OCI-LY3 (cell line): Measurements from ENCODE around the gene TESK1.

ENCODE experiments used
- H2AFZ ChIP-seq: fragments of 200-600, 300-600 bp; shearing (Covaris generic); 2 replicates; pipeline ENCODE4 v1.6.0; 2014; ENCODE audit warnings: antibody characterized with exemption, low read depth, low read length
- H3K27ac ChIP-seq: fragments of 200-600, 300-600 bp; sonication (generic); 2 replicates; pipeline ENCODE4 v1.5.1; 2014; ENCODE audit warnings: mild to moderate bottlenecking, low read length, moderate library complexity, mixed read lengths
- H3K27me3 ChIP-seq: fragments of 200-600, 300-600 bp; sonication (generic); 2 replicates; pipeline ENCODE4 v1.6.1; 2014; ENCODE audit warnings: low read depth, low read length, mixed read lengths
- H3K36me3 ChIP-seq: fragments of 200-600, 300-600 bp; sonication (generic); replicated peaks from 2 replicates; pipeline ENCODE3; 2014; ENCODE audit warnings: low read depth, low read length, mixed read lengths
- H3K4me1 ChIP-seq: fragments of 300-600, 200-600 bp; sonication (generic); 2 replicates; pipeline ENCODE4 v1.6.1; 2014; ENCODE audit warnings: low read length, mixed read lengths
- H3K4me2 ChIP-seq: fragments of 200-600, 300-600 bp; sonication (generic); 2 replicates; pipeline ENCODE4 v1.6.1; 2014; ENCODE audit warnings: low read length, mixed read lengths
- H3K4me3 ChIP-seq: fragments of 300-600, 200-600 bp; sonication (generic); 2 replicates; pipeline ENCODE4 v1.5.1; 2014; ENCODE audit warnings: antibody characterized with exemption, mild to moderate bottlenecking, low read length, moderate library complexity
- H3K79me2 ChIP-seq: fragments of 300-600, 200-600 bp; shearing (Covaris generic); 2 replicates; pipeline ENCODE4 v1.6.1; 2014; ENCODE audit warnings: mild to moderate bottlenecking, low read length, mixed read lengths
- H3K9ac ChIP-seq: fragments of 300-600, 200-600 bp; shearing (Covaris generic); 2 replicates; pipeline ENCODE4 v1.6.0; 2014; ENCODE audit warnings: mild to moderate bottlenecking, low read length, moderate library complexity
- H3K9me3 ChIP-seq: fragments of 200-600, 300-600 bp; shearing (Covaris generic); 2 replicates; pipeline ENCODE4 v1.6.1; 2014; ENCODE audit warnings: low read length, mixed read lengths; ENCODE audit not compliant: insufficient read depth
- H4K20me1 ChIP-seq: fragments of 200-600, 300-600 bp; sonication (generic); 2 replicates; pipeline ENCODE4 v1.6.1; 2016; ENCODE audit warnings: low read length, mixed read lengths; ENCODE audit not compliant: insufficient read depth
- EZH2phosphoT487 ChIP-seq: fragments of 200-600 bp; shearing (Covaris generic); IDR thresholded peaks from 2 replicates; pipeline ENCODE4 v1.6.1; 2018; ENCODE audit warnings: antibody characterized with exemption, mixed run types, low read depth
- TF ChIP-seq, protein P1 (sequence below): fragments of 200-600, 300-600 bp; sonication (generic); IDR thresholded peaks from 2 replicates; pipeline ENCODE4 v1.5.1; 2014; ENCODE audit warnings: antibody characterized with exemption, low read length, low read depth

TESK1 gene

DNA sequence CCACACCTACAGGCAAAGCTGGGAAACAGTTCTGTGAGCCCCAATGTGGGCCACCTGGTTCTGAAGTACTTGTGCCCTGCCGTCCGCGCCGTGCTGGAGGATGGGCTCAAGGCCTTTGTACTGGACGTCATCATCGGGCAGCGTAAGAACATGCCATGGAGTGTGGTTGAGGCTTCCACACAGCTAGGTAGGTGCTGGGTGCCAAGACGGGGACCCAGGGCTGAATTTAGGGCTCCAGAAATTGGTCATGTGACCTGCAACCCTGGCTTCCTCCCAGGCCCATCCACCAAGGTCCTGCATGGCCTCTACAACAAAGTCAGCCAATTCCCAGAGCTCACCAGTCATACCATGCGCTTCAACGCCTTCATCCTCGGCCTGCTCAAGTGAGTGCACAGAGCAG, 46.9 kb upstream of the TESK1 start:
- Histone ChIP-seq H3K9me3 (no peaks in the 10 kb centered on the region), H3K27ac (no peak overlapping the region), H3K9ac (no peak overlapping the region), H3K4me2 (no peak overlapping the region), H3K4me3 (no peak overlapping the region), H3K4me1 (peaks cover 14% of the 10 kb centered on the region), H3K36me3 (no peaks in the 10 kb centered on the region), H3K27me3 (no peaks in the 10 kb centered on the region), H2AFZ (no peak overlapping the region), H4K20me1 (no peaks in the 10 kb centered on the region), H3K79me2 (no peaks in the 10 kb centered on the region)
- TF ChIP-seq EZH2phosphoT487 = no peak
- TF ChIP-seq, protein P1, sequence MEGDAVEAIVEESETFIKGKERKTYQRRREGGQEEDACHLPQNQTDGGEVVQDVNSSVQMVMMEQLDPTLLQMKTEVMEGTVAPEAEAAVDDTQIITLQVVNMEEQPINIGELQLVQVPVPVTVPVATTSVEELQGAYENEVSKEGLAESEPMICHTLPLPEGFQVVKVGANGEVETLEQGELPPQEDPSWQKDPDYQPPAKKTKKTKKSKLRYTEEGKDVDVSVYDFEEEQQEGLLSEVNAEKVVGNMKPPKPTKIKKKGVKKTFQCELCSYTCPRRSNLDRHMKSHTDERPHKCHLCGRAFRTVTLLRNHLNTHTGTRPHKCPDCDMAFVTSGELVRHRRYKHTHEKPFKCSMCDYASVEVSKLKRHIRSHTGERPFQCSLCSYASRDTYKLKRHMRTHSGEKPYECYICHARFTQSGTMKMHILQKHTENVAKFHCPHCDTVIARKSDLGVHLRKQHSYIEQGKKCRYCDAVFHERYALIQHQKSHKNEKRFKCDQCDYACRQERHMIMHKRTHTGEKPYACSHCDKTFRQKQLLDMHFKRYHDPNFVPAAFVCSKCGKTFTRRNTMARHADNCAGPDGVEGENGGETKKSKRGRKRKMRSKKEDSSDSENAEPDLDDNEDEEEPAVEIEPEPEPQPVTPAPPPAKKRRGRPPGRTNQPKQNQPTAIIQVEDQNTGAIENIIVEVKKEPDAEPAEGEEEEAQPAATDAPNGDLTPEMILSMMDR = no peak

DNA sequence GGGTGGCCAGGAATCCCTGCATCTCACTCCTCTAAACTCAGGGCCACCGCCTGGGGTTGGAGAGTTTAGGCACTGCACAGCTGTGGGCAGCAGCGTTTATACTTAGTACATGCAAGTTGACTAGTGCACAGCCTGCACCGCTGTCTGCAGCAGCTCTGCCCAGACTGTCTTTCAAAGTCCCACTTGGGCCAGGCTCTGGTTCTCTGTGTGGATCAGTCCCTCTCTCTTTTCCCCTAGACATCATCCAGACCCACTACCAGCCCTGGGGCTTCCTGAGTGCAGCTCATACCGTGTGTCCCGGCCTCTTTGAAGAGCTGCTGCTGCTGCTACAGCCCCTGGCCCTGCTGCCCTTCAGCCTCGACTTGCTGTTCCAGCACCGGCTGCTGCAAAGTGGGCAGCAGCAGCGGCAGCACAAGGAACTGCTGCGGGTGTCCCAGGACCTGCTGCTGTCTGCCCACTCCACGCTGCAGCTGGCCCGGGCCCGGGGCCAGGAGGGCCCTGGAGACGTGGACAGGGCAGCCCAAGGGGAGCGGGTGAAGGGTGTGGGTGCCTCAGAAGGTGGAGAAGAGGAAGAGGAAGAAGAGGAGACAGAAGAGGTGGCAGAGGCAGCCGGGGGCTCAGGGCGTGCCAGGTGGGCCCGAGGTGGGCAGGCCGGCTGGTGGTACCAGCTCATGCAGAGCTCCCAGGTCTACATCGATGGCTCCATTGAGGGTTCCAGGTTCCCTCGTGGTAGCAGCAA, 45.1 kb upstream of the TESK1 start:
- Histone ChIP-seq H2AFZ (no peak overlapping the region), H3K9ac (no peak overlapping the region), H3K27ac (no peak overlapping the region), H3K4me1 (peaks cover 4% of the 10 kb centered on the region; the same call in 1 of the 2 replicates), H3K4me3 (no peak overlapping the region), H3K9me3 (no peaks in the 10 kb centered on the region), H3K4me2 (no peak overlapping the region), H3K27me3 (no peaks in the 10 kb centered on the region), H4K20me1 (no peaks in the 10 kb centered on the region), H3K36me3 (no peaks in the 10 kb centered on the region), H3K79me2 (no peaks in the 10 kb centered on the region)
- TF ChIP-seq EZH2phosphoT487 = no peak
- TF ChIP-seq, protein P1 = no peak

DNA sequence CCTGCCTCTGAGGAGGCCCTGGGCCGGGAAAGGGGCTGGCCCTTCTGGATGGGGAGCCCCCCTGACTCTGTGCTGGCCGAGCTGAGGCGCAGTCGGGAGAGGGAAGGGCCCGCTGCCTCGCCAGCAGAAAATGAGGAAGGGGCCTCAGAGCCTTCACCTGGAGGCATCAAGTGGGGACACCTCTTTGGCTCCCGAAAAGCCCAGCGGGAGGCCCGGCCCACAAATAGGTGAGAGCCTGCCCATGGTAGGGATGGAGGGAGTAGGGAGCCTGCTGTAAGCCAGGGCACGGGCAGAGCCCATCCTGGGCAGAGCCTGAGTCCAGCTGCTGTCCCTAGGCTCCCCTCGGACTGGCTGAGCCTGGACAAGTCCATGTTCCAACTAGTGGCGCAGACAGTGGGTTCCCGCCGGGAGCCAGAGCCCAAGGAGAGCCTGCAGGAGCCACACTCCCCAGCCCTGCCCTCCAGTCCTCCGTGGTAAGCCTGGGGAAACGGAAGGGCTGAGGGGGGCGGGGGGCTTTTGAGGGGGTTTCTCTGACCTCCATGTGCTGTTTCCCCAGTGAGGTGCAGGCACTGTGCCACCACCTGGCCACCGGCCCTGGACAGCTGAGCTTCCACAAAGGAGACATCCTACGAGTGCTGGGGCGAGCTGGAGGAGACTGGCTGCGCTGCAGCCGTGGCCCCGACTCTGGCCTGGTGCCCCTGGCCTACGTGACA, 44.3 kb upstream of the TESK1 start:
- Histone ChIP-seq H3K9me3 (no peaks in the 10 kb centered on the region), H3K79me2 (no peaks in the 10 kb centered on the region), H3K4me1 (peaks cover 4% of the 10 kb centered on the region; the same call in 1 of the 2 replicates), H3K27me3 (no peaks in the 10 kb centered on the region), H2AFZ (no peak overlapping the region), H3K27ac (no peak overlapping the region), H4K20me1 (no peaks in the 10 kb centered on the region), H3K9ac (no peak overlapping the region), H3K4me2 (no peak overlapping the region), H3K4me3 (no peak overlapping the region), H3K36me3 (no peaks in the 10 kb centered on the region)
- TF ChIP-seq, protein P1 = no peak
- TF ChIP-seq EZH2phosphoT487 = no peak

DNA sequence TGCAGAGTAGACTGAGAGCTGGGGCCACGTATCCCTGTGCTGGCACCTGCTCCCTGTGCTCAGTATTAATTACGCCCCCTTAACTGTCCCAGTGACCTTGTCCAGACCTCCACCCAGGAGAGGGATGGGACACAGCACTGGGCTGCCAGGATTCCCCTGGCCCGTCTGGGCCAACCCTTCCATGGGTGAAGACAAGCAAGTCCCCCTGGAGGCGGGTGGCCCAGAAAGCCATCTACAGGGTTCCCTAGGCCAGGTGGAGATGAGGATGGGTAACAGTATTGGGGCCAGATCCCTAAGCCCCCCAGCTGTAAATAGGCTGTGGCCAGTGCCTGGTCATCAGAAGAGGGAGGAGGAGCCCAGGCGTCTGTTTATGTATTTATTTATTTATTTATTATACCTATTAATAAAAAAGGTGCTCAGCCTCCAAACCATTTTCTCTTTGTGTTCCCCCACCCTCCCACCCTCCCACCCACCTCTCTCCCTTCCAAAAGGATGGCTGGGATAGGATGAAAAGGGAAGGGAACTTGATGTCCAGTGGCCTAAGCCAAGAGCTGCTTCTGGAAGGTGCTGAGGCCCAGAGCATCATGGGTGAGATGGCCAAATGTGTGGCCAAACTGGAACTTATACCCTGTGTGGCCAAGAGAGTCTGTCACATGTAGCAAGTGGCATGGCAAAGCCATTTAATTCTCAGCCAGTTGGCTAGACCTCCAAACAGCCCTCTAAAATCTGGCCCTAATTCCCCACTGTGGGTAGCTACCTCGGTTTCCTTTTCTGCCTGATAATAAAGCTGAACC, 43.4 kb upstream of the TESK1 start:
- H4K20me1 ChIP-seq = no peaks in the 10 kb centered on the region
- peaks cover 4% of the 10 kb centered on the region; the same call in 1 of the 2 replicates for H3K4me1 ChIP-seq
- TF ChIP-seq, protein P1 = no peak
- no peak for TF ChIP-seq EZH2phosphoT487
- H3K9me3 ChIP-seq = no peaks in the 10 kb centered on the region
- no peak overlapping the region for H3K9ac ChIP-seq
- no peaks in the 10 kb centered on the region for H3K27me3 ChIP-seq
- no peak overlapping the region for H3K4me3 ChIP-seq
- no peak overlapping the region for H3K4me2 ChIP-seq
- no peak overlapping the region for H3K27ac ChIP-seq
- no peak overlapping the region for H2AFZ ChIP-seq
- H3K79me2 ChIP-seq = no peaks in the 10 kb centered on the region
- H3K36me3 ChIP-seq = no peaks in the 10 kb centered on the region
